HG02885 (cell line): ENCODE measurements around the gene PECR.

Source experiments
- ATAC-seq: cut with Tn5 transposase; IDR thresholded peaks from one replicate; pipeline ENCODE4 v1.9.1; 2021; ENCODE audit warnings: mild to moderate bottlenecking; ENCODE audit not compliant: unreplicated experiment, poor library complexity

PECR gene

DNA sequence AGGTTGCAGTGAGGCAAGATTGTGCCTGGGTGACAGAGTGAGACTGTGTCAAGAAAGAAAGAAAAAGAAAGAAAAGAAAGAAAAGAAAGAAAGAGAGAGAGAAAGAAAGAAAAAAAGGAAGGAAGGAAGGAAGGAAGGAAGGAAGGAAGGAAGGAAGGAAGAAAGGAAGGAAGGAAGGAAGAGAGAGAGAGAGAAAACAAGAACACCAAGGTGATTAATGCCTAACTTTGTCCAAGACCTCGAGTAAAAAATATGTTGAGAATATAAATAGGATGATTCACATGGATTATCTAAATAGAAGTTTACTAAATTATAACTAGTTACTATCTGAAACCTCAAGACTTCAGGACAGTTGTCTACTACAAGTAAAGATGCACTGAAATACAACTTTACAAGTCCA lies 7.2 kb downstream of the PECR start:
- ATAC-seq = no peak

DNA sequence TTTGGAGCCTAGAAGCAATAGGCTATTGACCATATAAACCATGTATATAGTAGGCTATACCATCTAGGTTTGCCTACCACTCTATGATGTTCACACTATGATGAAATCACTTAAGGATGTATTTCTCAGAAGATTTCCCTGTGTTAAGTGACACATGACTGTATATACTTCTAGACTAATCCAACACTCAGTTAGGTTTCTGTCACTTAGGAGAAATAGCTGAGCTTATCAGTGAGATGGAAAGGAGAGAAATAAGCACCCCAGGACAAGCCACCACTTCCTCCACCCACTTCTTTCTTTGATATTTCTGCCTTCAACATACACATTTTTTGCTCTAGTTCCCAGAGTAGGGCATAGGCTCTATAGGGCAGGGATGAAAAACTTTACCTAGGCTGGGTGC lies 7.8 kb downstream of the PECR start:
- ATAC-seq = no peak

GRCh38 chr2:216072473-216072872 lies 9.1 kb downstream of the PECR start:
- ATAC-seq = no peak

- no peak for ATAC-seq
These were observed 10.3 kb downstream of the PECR start for GRCh38 chr2:216071111-216071851.

DNA sequence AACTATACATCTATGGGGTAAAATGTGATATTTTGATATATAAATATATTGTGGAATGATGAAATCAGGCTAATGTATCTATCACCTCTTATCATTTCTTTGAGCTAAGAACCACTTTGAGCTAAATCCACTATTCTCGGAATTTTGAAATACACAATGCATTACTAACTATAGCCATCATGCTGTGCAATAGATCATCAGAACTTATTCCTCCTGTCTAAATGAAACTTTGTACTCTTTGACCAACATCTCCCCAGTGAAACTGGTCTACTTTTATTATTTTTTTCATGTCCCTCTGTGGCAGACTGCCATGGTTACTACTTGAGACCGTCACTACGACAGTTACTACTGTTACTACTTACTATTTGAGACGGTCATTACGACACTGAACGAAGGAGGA lies 11.4 kb downstream of the PECR start:
- no peak for ATAC-seq

- ATAC-seq = no peak
These were observed 12.6 kb downstream of the PECR start for GRCh38 chr2:216069028-216069427.

GRCh38 chr2:216066230-216066629 lies 15.4 kb downstream of the PECR start:
- ATAC-seq = no peak

- ATAC-seq = no peak
These were observed 16.9 kb downstream of the PECR start for GRCh38 chr2:216064665-216065064.

DNA sequence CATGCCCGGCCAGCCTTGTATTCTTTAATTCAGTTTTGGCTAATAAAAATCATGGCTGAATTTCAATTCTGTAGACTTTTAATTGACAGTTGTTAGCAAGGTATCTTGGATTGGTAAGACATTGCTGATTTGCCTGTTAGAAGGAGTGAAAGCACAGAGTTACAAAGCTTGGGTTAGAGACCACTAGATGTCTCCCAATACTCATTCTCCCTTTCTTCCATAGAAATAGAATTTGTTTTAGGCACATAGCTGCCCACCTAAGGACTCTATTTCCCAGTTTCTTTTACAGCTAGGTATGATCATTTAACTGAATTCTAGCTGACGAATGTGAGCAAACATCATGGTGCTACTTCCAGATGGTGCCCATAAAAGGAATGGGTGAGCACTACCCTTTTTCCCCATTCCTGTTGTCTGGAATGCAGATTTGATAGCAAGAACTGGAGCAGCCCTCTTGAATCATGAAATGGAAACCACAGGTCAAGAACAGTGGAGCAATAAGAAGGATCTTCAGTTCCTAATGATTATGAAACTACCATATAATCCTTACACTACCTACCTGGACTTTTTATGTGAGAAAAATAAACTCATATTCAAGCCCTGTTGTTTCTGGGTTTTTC lies 17.5 kb downstream of the PECR start:
- ATAC-seq = no peak

- ATAC-seq = no peak
These were observed 22.3 kb downstream of the PECR start for GRCh38 chr2:216059233-216059834.

DNA sequence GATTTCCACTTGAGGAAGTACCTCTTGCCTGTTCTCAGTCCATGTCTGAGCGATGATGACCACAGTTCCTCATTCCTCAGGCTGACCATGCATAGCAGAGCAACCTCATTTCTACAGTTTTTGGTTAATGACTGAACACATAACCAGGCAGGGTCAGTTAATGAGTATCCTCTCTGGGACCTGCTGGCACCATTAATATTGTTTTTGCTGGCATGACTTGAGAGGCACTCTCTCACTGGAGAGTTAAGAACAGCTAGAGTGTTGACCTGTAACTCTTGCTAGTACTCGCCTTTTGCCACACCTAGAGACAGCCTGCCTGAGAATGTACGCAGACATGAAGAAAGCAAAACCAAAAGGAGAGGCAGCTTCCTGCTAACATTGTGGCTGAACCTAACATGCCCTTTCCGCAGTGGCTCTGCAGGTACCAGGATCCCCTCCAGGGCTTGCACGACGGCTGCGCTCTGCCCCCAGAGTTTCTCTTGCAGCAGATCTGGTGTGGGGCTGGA lies 23.9 kb downstream of the PECR start:
- peak; percentile 80 for ATAC-seq

DNA sequence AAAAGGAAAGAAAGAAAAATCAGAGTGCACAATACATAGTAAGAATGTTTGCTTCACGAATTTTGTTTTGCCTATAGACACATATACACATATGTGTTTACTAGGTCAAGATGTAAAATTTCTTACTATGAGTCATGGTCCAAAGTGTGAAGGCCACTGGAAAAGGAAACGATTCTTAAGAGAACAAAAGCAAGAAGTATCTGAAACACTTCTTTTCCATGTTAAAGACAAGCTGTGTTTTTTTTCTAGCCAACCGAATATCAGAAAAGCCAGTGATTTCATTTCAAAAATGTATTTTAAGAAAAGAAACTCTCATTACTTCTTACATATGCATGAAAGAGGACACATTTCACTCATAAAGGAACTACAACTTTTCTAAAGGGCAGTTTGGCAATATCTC lies 24.9 kb downstream of the PECR start:
- ATAC-seq = peak; percentile 56

- ATAC-seq = no peak
These were observed 25.9 kb downstream of the PECR start for GRCh38 chr2:216055680-216056079.

- ATAC-seq = no peak
These were observed 29.2 kb downstream of the PECR start for GRCh38 chr2:216052420-216052819.

- ATAC-seq = no peak
These were observed 30.3 kb downstream of the PECR start for GRCh38 chr2:216051350-216051749.

DNA sequence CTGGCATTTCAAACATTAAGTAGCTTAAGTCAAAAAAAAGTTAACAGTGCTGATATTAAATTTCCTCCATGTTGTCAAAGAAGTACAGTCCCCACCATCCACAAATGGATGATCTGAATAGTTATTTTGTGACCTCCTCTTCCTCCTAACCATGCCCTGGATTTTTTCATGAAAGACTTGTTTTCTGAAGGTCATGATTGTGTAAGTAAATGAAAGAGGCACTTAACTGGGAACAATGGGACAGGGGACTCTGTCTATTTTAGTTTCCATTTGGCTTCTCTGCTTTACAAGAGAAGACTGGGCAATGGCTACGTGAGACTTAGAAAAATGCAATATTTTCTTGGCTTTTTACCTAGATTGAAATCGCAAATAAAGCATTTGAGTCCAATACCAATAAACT lies 32.2 kb downstream of the PECR start:
- no peak for ATAC-seq

DNA sequence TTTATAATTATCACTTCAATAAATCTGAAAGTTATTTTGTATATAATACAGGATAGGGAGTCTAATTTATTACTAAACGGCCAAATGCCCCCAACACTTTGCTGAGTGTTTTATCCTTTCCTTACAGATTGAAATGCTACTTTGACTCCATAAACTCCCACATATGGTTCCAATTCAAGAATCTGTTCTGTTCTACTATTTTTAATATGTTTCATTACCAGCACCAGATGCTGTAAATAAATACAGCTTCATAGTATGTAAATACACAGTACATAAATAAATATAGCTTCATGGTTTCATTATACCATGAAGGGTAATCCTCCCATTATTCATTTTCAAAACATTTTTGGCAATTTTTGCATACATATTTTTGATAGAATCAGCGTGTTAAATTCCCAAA lies 34.2 kb downstream of the PECR start:
- ATAC-seq = no peak

- peak; percentile 98 for ATAC-seq
These were observed 36.6 kb downstream of the PECR start for GRCh38 chr2:216044883-216045486.

GRCh38 chr2:216043949-216044348 lies 37.7 kb downstream of the PECR start:
- no peak for ATAC-seq

DNA sequence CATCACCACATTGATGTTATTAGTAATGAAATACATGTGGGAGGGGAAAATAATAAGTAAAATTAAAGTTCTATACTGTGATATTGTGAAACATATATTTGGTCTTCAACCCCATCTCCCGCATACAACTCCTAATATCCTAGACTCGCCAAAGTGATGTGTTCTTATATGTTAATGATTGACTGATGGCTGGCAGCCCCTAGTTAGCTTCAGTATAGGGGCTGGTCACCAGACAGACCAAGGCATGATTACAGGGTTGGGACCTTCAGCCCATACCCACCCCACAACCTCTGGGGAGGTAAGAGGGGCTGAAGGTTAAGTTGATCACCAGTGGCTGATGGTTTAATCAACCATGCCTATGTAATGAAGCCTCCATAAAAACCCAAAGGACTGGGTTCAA lies 40.2 kb downstream of the PECR start:
- no peak for ATAC-seq

- no peak for ATAC-seq
These were observed 41.7 kb downstream of the PECR start for GRCh38 chr2:216039918-216040317.
